ENCODE data around the gene ACAP3. TPM values are rescaled to one million over a fixed set of nuclear protein-coding genes. Genes with fewer than 3 reads are reported as not detected.

ACAP3 gene
- total RNA-seq, 1 donor from 2014 or later, result 10.7 TPM

DNA sequence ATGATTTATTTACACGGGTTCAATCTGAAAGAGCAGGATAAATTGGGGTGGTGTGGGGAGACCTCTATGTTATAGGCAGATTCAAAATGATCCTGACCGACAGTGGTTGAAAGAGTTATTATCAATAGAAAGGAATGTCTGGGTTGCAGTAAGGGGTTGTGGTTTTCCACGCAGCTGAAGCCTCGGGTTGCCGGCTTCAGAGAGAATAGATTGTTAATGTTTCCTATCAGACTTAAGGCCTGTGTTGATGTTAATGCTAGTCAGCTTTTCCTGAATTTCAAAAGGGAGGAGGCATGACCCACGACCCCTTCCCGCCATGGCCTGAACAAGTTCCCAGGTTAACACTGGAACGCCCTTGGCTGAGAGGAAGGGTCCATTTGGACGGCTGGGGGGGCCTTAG is 31.9 kb downstream of the ACAP3 start:
- no peaks in the 10 kb centered on the region for H3K9me3 ChIP-seq (ENCODE audit: low read depth)
- no peak for DNase-seq (ENCODE audit: low spot score)
- H3K27ac ChIP-seq, result no peak overlapping the region
- Mint-ChIP-seq H3K36me3 (peaks cover 10% of the 10 kb centered on the region), H3K9me3 (peaks cover 2% of the 10 kb centered on the region), H3K4me1 (peaks cover 26% of the 10 kb centered on the region), H3K27me3 (ENCODE audit: insufficient read depth, low read depth) (peaks cover 4% of the 10 kb centered on the region), H3K27ac (peak overlapping the region; percentile 63), H3K4me3 (peak overlapping the region; percentile 79)
- no peak overlapping the region for H3K9ac ChIP-seq
- TF ChIP-seq, protein P1, sequence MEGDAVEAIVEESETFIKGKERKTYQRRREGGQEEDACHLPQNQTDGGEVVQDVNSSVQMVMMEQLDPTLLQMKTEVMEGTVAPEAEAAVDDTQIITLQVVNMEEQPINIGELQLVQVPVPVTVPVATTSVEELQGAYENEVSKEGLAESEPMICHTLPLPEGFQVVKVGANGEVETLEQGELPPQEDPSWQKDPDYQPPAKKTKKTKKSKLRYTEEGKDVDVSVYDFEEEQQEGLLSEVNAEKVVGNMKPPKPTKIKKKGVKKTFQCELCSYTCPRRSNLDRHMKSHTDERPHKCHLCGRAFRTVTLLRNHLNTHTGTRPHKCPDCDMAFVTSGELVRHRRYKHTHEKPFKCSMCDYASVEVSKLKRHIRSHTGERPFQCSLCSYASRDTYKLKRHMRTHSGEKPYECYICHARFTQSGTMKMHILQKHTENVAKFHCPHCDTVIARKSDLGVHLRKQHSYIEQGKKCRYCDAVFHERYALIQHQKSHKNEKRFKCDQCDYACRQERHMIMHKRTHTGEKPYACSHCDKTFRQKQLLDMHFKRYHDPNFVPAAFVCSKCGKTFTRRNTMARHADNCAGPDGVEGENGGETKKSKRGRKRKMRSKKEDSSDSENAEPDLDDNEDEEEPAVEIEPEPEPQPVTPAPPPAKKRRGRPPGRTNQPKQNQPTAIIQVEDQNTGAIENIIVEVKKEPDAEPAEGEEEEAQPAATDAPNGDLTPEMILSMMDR (IDR thresholded peaks at IDR 0.05), result no peak
- TF ChIP-seq EZH2phosphoT487 (IDR thresholded peaks at IDR 0.05) (no peak), EZH2 (IDR thresholded peaks at IDR 0.05) (no peak)
- peaks cover 12% of the 10 kb centered on the region for H3K4me1 ChIP-seq
- H3K4me3 ChIP-seq, result no peak overlapping the region
- H2AFZ ChIP-seq (replicated peaks), result no peak overlapping the region
- no peak overlapping the region for H3K4me2 ChIP-seq
- no peaks in the 10 kb centered on the region for H3F3A ChIP-seq (ENCODE audit: low read depth)
- H3K27me3 ChIP-seq, result no peaks in the 10 kb centered on the region
- H4K20me1 ChIP-seq (ENCODE audit: low read depth), result peaks cover 25% of the 10 kb centered on the region
- H3K36me3 ChIP-seq, result no peaks in the 10 kb centered on the region
- H3K79me2 ChIP-seq (ENCODE audit: low read depth), result peaks cover 28% of the 10 kb centered on the region

DNA sequence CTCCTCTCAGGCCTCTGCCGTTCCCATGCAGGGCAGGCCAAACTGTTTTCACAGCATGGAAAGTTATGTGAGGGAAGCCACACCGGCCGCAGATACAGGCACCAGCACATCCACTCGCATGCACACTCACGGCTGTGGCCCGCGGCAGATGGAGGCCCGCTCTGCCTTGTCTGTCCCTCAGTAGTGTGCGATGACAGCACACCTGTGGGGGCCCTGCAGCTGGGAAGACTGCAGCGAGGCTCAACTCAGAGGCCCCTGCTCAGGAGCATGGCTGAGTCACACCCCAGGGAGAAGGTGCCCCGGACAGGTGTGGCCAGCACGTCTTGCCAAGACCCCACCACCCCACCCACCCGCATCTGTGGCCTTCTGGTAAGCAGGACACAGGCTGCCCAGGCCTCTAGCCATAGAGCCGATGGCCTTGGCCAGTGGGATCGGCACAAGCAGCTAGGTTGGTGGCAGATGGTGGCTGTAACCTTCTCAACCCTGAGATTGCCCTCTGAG is 32.7 kb downstream of the ACAP3 start:
- Histone ChIP-seq H3K27me3 (no peaks in the 10 kb centered on the region), H3K27ac (no peak overlapping the region), H3K79me2 (ENCODE audit: low read depth) (peaks cover 36% of the 10 kb centered on the region), H3K4me3 (no peak overlapping the region), H3K4me1 (peaks cover 12% of the 10 kb centered on the region), H4K20me1 (ENCODE audit: low read depth) (peaks cover 33% of the 10 kb centered on the region), H3K9ac (no peak overlapping the region), H3K9me3 (ENCODE audit: low read depth) (no peaks in the 10 kb centered on the region), H3K4me2 (peak overlapping the region; percentile 98), H2AFZ (replicated peaks) (no peak overlapping the region), H3F3A (ENCODE audit: low read depth) (no peaks in the 10 kb centered on the region), H3K36me3 (no peaks in the 10 kb centered on the region)
- Mint-ChIP-seq H3K4me3 (peak overlapping the region; percentile 82), H3K27me3 (ENCODE audit: insufficient read depth, low read depth) (peaks cover 4% of the 10 kb centered on the region), H3K27ac (no peak overlapping the region), H3K4me1 (peaks cover 30% of the 10 kb centered on the region), H3K9me3 (peaks cover 2% of the 10 kb centered on the region), H3K36me3 (peaks cover 13% of the 10 kb centered on the region)
- DNase-seq (ENCODE audit: low spot score), result no peak
- TF ChIP-seq EZH2 (IDR thresholded peaks at IDR 0.05) (no peak), EZH2phosphoT487 (IDR thresholded peaks at IDR 0.05) (no peak)
- TF ChIP-seq, protein P1 (IDR thresholded peaks at IDR 0.05), result no peak

DNA sequence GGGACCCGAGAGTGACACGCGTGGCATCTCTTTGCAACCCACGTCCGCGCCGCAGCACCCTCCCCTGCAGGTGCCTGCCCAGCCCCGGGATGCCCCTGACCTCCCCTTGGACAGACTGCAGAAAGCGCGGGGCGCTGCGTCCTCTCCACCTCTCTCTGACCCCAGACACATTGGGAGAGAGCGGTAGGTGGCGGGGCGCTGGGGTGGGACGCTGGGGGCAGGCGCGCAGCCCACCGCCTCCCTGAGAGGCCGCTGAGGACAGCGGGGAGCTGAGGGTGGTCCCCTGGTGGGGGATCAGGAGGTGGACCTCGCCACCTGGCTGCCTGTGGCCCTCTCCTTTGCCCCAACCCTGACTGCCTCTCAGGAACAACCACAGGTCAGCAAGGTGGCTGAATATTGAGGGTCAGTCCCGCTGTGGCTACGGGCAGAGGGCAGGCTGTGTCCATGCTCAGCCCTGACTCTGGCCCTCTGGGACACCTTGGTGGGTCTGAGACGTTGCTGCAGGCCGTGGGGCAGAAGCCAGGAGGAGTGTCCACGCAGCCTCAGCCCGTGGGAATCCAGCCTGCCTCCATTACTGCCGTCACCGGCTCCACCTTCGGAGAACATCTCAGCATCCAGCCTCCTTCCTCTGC is 33.3 kb downstream of the ACAP3 start:
- H3K4me3 ChIP-seq, result peak overlapping the region; percentile 100
- H3K27ac ChIP-seq, result no peak overlapping the region
- peaks cover 12% of the 10 kb centered on the region for H3K4me1 ChIP-seq
- peaks cover 39% of the 10 kb centered on the region for H4K20me1 ChIP-seq (ENCODE audit: low read depth)
- TF ChIP-seq, protein P1 (IDR thresholded peaks at IDR 0.05), result no peak
- TF ChIP-seq EZH2phosphoT487 (IDR thresholded peaks at IDR 0.05) (no peak), EZH2 (IDR thresholded peaks at IDR 0.05) (no peak)
- DNase-seq (ENCODE audit: low spot score), result no peak
- H3K4me2 ChIP-seq, result peak overlapping the region; percentile 98
- H3K27me3 Mint-ChIP-seq (ENCODE audit: insufficient read depth, low read depth), result peaks cover 4% of the 10 kb centered on the region
- no peak overlapping the region for H3K27ac Mint-ChIP-seq
- H2AFZ ChIP-seq (replicated peaks), result no peak overlapping the region
- peak overlapping the region; percentile 82 for H3K4me3 Mint-ChIP-seq
- H3K9me3 ChIP-seq (ENCODE audit: low read depth), result no peaks in the 10 kb centered on the region
- H3K36me3 ChIP-seq, result no peaks in the 10 kb centered on the region
- peak overlapping the region; percentile 44 for H3K9ac ChIP-seq
- no peaks in the 10 kb centered on the region for H3K27me3 ChIP-seq
- no peaks in the 10 kb centered on the region for H3F3A ChIP-seq (ENCODE audit: low read depth)
- peaks cover 13% of the 10 kb centered on the region for H3K36me3 Mint-ChIP-seq
- peaks cover 42% of the 10 kb centered on the region for H3K79me2 ChIP-seq (ENCODE audit: low read depth)
- peaks cover 30% of the 10 kb centered on the region for H3K4me1 Mint-ChIP-seq
- peaks cover 2% of the 10 kb centered on the region for H3K9me3 Mint-ChIP-seq

Measured in neural progenitor cell (in vitro differentiated cells).